GM12875 (cell line): ENCODE measurements around the gene CPT1B.

ENCODE experiments used
- H3K4me3 ChIP-seq: one replicate; pipeline ENCODE4 v1.5.1; 2011; ENCODE audit warnings: low read depth, low read length, control low read depth
- TF ChIP-seq, protein P1 (sequence below): IDR thresholded peaks from 2 replicates; pipeline ENCODE4 v1.5.1; 2011; ENCODE audit warnings: low read depth, mild to moderate bottlenecking, control low read depth, inconsistent platforms, low read length, moderate library complexity, borderline replicate concordance; ENCODE audit not compliant: insufficient read depth

CPT1B gene

DNA sequence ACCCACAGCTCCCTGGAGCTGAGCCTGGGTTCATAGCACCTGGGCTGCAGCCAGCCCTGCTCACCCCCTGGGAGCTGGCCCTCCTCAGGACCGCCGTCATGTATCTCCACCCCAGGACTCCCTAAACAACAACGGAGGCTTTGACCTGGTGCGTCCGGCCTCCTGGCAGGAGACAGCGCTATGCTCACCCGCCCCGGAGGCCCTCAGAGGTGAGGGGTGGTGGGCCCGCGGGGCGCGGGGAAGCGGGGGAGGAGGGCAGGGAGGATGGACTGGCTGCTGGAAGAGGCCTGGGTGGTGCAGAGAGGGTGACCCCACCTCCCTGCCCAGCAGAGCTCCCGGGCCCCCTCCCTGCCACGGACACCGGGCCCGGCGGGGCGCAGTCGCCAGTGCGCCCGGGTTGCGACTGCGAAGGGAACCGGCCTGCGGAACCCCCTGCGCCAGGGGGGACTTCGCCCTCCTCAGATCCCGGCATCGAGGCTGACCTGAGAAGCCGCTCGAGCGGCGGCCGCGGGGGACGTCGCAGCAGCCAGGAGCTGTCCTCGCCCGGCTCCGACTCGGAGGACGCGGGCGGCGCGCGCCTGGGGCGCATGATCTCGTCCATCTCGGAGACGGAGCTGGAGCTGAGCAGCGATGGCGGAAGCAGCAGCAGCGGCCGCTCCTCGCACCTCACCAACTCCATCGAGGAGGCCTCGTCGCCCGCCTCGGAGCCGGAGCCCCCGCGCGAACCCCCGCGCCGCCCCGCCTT, 25.5 kb upstream of the CPT1B start:
- H3K4me3 ChIP-seq: no peak overlapping the region
- TF ChIP-seq, protein P1, sequence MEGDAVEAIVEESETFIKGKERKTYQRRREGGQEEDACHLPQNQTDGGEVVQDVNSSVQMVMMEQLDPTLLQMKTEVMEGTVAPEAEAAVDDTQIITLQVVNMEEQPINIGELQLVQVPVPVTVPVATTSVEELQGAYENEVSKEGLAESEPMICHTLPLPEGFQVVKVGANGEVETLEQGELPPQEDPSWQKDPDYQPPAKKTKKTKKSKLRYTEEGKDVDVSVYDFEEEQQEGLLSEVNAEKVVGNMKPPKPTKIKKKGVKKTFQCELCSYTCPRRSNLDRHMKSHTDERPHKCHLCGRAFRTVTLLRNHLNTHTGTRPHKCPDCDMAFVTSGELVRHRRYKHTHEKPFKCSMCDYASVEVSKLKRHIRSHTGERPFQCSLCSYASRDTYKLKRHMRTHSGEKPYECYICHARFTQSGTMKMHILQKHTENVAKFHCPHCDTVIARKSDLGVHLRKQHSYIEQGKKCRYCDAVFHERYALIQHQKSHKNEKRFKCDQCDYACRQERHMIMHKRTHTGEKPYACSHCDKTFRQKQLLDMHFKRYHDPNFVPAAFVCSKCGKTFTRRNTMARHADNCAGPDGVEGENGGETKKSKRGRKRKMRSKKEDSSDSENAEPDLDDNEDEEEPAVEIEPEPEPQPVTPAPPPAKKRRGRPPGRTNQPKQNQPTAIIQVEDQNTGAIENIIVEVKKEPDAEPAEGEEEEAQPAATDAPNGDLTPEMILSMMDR: no peak

DNA sequence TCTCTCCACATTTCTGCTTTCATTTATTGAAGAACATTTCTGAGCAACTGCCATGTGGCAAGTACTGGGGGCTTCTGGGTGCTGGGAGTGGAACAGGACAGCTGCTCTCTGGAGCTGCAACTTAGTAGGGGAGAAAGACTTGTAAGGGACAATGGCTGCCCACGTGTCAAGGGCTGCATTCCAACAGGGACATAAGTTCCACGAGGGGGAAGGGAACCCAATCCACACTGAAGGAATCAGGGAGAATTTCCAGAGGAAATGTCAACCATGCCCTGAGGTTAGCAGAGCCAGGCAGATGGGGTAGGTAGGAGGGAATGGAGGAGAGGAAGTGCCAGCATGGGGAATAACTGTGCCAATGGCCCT, 24.1 kb upstream of the CPT1B start:
- H3K4me3 ChIP-seq: no peak overlapping the region
- TF ChIP-seq, protein P1: no peak

DNA sequence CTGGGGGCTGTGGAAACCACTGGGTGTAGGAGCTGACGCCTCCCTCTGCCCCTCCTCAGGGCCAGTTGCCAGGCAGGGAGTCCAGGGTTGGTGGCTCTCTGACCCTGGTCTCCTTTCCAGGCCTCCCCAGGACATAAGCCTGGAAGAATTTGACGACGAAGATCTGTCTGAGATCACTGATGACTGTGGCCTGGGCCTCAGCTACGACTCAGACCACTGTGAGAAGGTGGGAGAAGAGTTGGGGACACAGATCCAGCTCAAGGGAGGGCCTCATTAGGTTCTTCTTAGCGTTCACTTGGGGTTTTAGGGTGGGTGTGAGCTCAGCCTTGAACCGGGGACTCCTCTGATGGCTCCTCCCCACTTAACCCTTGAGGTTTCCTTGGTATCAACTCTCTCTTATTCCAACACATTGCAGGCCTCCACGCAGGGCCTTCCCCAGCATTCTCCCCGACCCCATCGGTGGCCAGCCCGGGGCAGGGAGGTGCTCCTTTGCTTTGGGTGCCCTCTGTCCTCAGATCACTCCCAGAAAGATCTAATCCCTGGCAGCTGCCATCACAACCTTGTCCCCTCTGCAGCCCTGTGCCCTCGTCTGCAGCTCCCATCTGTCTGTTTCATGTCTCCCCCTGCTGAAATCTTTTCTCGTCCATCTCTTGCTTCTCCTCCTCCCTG, 23.6 kb upstream of the CPT1B start:
- TF ChIP-seq, protein P1: no peak
- no peak overlapping the region for H3K4me3 ChIP-seq

DNA sequence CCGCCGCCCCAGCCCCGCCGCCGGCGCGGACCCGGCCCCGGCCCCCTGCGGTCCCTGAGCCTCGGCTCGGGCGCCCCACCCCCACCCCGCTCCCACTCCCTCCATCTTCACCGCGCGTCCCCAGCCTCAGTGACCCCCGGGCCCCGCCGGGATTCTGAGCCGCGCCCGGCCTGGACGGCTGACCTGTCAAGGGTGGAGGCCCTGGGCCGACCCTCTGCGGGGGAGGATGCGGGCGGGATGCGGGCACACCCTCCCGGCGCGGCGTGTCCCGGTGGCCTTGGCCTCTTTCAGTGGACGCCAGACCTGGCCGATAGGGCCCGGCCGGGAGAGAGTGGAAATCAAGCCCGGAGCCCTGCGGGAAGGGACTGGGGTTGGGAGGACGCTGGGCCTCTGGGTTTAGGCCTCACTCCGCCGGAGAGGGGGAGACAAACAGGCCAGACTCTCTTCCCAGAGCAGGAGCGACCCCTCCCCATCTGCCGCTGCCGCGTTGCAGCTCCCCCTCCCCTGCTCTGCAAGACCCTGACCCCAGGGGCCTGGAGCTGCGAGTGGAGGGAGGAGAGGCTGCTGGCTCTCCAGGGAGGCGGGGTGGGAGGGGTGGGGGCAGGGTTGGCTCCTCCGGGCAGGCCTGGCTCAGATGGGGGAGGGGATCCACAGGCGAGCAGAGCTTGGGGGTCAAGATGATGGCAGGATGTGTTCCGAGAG, 22.9 kb upstream of the CPT1B start:
- no peak overlapping the region for H3K4me3 ChIP-seq
- TF ChIP-seq, protein P1: no peak

DNA sequence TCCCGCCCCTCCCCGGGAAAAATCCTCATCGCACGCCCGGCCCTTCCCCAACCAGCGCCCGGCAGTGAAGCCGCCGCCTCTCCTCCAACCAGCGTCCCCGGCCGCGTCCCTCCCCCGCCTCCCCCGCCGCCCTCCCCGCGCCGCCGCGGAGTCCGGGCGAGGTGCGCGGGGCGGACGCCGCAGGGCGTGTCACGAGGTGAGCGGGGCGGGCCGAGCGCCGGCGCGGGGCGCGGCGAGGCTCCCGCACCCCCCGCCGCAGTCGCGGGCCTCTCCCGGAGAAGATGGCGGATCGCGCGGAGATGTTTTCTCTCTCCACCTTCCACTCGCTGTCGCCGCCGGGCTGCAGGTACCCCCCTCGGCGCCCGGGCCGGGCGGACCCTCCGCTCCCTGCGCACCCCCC, 22.3 kb upstream of the CPT1B start, which contains the start of gene MAPK8IP2:
TSS of gene MAPK8IP2 (plus strand) at position 256 of the 400 bp plus-strand sequence. CDS start at position 282, 26 bp downstream.
- TF ChIP-seq, protein P1: no peak
- H3K4me3 ChIP-seq: peak within 1 kb of the TSS; percentile 5

DNA sequence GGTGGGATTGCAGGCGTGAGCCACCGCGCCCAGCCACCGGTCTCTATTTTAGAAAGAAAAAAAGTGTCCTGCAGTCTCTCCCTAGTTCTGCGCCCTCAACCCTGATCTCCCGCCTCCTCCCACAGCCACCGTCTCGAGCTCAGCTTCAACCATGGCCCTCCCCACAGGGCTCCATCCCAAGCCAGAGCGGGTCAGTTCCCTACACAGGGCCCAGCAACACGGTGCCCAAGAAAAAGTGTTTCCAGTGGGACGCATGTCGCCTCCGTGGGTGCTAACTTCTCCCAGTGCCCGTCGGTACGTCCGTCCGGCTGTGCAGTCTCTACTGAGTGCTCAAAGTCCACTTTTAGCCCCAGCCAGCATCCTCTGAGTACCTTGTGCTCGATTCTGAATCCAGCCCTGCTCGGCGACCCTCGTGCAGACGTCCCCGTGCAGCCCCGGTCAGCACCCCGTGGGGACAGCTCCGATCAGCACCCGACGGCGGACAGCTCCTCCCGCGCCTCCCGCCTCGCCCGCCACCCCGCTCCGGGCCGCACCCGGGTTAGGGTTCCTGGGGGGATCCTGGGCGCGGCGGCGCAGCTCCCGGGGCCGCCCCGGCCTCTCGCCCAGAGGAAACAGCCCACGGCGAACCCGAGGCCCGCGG, 21.7 kb upstream of the CPT1B start:
- TF ChIP-seq, protein P1: no peak
- no peak overlapping the region for H3K4me3 ChIP-seq
